HFFc6 (cell line): Measurements from ENCODE around the gene HS3ST1. TPM values are rescaled to one million over a fixed set of nuclear protein-coding genes. Genes with fewer than 3 reads are reported as not detected.

ENCODE experiments used
- DNase-seq: peaks from one replicate; pipeline ENCODE4 v3.0.0-alpha.2; 2018
- H3K27ac Mint-ChIP-seq: 2 replicates; pipeline ENCODE4 v1.8.0; 2020; ENCODE audit warnings: mild to moderate bottlenecking, mixed read lengths
- H3K27me3 Mint-ChIP-seq: 2 replicates; pipeline ENCODE4 v1.8.0; 2021; ENCODE audit warnings: mild to moderate bottlenecking, moderate library complexity, mixed read lengths; ENCODE audit not compliant: insufficient read depth
- H3K36me3 Mint-ChIP-seq: 2 replicates; pipeline ENCODE4 v1.8.0; 2021; ENCODE audit warnings: low read depth, mixed read lengths
- H3K4me1 Mint-ChIP-seq: 2 replicates; pipeline ENCODE4 v1.8.0; 2020; ENCODE audit warnings: low read depth, mixed read lengths
- H3K4me3 Mint-ChIP-seq: 2 replicates; pipeline ENCODE4 v1.8.0; 2020; ENCODE audit warnings: mild to moderate bottlenecking, moderate library complexity, mixed read lengths
- H3K9me3 Mint-ChIP-seq: 2 replicates; pipeline ENCODE4 v1.8.0; 2020; ENCODE audit warnings: mild to moderate bottlenecking, mixed read lengths
- CTCF ChIP-seq: fragments of 200-600 bp; sonication (generic); IDR thresholded peaks from 2 replicates; pipeline ENCODE4 v1.5.0; 2021; ENCODE audit warnings: antibody characterized with exemption, mild to moderate bottlenecking
- total RNA-seq, 6 experiments: library from RNA; stranded (reverse); fragmentation: NEBNext Ultra II Directional; extraction: Animal tissue kit (Norgen Biotek cat#: 25700); gene quantifications; 2 replicates in 1 of 6; 3 replicates in 5 of 6; pipeline ENCODE4 v1.2.3, GENCODE V29; 2021

HS3ST1 gene
- total RNA-seq, 6 experiments from 2014 or later: not detected

DNA sequence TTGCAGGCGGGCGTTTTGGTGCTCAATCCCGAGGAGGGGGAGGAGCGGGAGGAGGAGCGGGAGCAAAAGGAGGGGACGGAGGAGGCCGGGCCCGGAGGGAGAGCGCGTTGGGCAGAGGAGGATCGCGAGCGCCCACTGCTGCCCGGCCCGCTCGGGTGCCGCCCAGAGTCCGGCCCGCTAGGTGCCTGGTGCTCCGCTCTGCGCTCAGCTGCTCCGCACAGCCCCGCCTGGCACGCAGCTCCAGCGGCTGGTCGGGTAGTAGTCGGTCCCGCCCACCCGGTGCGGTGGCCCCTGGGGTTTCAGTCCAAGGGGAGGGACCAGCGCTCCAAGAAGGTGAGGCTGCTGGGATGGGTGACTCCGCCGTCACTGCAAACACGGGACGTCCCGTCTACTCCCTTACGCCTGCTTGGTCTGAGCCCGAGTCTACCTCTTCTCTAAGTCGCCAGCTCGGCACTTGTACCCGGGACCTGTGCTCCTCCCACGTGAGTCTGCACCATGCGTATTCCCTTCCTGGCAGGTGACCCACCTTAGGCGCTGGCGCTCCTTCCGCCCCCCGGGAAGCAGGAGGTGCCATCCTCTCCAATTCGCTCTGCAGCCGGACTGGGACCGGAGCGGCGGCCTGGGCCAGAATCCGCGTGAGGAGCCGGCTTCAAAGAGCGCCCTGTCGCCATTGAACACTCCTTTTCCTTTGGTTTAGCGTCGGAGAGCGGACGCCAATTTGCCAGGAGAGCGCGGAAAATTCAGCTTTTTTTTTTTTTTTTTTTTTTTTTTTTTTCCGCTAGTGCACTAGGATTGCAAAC is 405 bp upstream of the HS3ST1 start:
- Mint-ChIP-seq H3K4me3 (no peak overlapping the region), H3K9me3 (peaks cover 8% of the 10 kb centered on the region; the same call in 1 of the 2 replicates), H3K36me3 (no peaks in the 10 kb centered on the region), H3K27me3 (no peaks in the 10 kb centered on the region), H3K4me1 (no peaks in the 10 kb centered on the region), H3K27ac (no peak overlapping the region)
- no peak for TF ChIP-seq CTCF
- no peak for DNase-seq

DNA sequence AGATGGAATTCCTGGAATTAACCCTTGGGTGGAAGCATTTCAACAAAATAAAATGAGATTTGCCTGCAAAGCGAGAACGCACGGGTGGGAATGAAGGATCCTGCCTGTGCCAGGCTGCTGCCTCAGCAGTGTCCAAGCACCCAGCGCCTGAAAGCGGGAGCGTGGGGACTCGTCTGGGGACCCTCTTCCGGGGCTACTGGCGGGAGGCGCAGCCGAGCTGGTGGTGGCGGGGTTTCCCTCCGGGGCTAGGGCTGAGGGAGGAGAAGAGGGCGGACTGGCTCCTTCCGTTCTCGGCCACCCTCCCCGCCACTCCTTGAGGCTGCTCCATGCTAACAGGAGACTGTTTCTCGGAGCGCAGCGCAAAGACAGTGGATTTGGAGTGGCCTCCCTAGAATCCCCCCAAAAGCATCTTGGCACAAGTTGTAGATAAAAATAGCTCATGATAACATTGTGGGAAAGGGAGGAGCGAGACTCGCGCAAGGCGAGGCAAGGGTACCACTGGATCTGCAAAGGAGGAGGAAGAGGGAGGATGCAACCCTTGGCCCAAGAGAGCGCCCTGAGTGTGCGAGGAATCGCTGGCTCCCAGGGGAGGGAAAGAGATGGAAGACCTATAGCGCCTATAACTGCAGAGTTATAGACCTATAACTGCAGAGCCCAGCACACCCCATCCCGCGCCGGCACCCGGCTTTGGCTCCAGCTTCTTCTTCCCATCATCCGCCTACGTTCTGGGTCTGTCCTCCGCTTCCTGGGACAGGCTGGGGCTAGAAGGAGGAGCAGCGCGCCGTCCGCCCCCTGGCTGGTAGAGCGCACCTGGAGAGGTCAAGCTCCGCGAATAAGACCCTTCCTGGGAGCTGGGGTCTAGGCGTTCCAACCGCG is 1.3 kb downstream of the HS3ST1 start:
- peaks cover 4% of the 10 kb centered on the region; the same call in 1 of the 2 replicates for H3K9me3 Mint-ChIP-seq
- H3K27me3 Mint-ChIP-seq: no peaks in the 10 kb centered on the region
- H3K27ac Mint-ChIP-seq: no peak overlapping the region
- H3K36me3 Mint-ChIP-seq: no peaks in the 10 kb centered on the region
- H3K4me1 Mint-ChIP-seq: no peaks in the 10 kb centered on the region
- no peak for TF ChIP-seq CTCF
- no peak overlapping the region for H3K4me3 Mint-ChIP-seq
- no peak for DNase-seq

GRCh38 chr4:11426731-11427120 is 2.0 kb downstream of the HS3ST1 start:
- peaks cover 4% of the 10 kb centered on the region; the same call in 1 of the 2 replicates for H3K9me3 Mint-ChIP-seq
- no peak for TF ChIP-seq CTCF
- no peak for DNase-seq
- H3K27me3 Mint-ChIP-seq: no peaks in the 10 kb centered on the region
- H3K27ac Mint-ChIP-seq: no peak overlapping the region
- no peaks in the 10 kb centered on the region for H3K36me3 Mint-ChIP-seq
- no peak overlapping the region for H3K4me3 Mint-ChIP-seq
- no peaks in the 10 kb centered on the region for H3K4me1 Mint-ChIP-seq

DNA sequence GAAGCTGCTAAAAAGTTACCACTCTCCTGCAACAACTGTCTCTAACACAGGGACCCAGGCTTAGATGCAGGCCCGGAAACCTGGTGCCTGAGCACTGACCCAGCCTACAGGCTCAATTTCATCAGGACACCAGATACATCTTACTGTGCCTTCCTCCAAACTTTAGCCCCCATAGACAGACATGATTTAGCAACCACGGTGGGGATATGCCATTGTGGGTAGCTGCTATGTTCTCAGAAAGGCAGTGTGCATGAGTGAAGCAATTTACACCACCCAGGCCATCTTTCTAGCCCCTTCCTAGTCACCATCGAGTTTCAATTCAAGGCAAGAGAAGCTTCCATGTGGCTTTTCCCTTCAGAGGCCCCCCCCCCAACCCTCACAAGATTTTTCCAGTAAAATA is 2.7 kb downstream of the HS3ST1 start:
- H3K4me1 Mint-ChIP-seq: no peaks in the 10 kb centered on the region
- no peak overlapping the region for H3K27ac Mint-ChIP-seq
- H3K9me3 Mint-ChIP-seq: peaks cover 8% of the 10 kb centered on the region
- no peak for DNase-seq
- TF ChIP-seq CTCF: no peak
- H3K27me3 Mint-ChIP-seq: no peaks in the 10 kb centered on the region
- no peak overlapping the region for H3K4me3 Mint-ChIP-seq
- no peaks in the 10 kb centered on the region for H3K36me3 Mint-ChIP-seq

DNA sequence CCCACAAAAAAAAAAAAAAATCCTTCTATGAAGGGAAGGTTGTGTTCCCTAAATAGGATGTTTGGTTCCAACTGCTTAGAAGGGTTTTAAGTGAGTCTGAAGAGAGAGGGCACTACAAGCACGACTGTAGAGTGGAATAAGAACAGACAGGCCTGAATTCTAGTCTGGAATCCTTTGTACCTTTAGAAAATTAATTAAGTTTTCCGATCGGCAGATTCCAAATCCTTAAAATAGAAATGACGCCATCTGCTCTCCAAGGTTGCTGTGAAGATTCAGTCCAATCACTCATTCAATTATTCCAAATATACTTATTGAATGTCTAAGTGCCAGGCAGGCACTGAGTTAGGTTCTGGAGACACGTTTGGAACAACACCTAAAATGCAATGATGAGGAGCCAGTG is 3.8 kb downstream of the HS3ST1 start:
- no peaks in the 10 kb centered on the region for H3K4me1 Mint-ChIP-seq
- H3K36me3 Mint-ChIP-seq: no peaks in the 10 kb centered on the region
- peaks cover 13% of the 10 kb centered on the region for H3K9me3 Mint-ChIP-seq
- H3K27ac Mint-ChIP-seq: no peak overlapping the region
- no peak for TF ChIP-seq CTCF
- no peaks in the 10 kb centered on the region for H3K27me3 Mint-ChIP-seq
- no peak for DNase-seq
- no peak overlapping the region for H3K4me3 Mint-ChIP-seq
